Measurements from ENCODE around the gene LHFPL6. TPM values are rescaled to one million over a fixed set of nuclear protein-coding genes. Genes with fewer than 3 reads are reported as not detected.

LHFPL6 gene
- total RNA-seq, 1 experiment from 2014 or later = 16.9 TPM

DNA sequence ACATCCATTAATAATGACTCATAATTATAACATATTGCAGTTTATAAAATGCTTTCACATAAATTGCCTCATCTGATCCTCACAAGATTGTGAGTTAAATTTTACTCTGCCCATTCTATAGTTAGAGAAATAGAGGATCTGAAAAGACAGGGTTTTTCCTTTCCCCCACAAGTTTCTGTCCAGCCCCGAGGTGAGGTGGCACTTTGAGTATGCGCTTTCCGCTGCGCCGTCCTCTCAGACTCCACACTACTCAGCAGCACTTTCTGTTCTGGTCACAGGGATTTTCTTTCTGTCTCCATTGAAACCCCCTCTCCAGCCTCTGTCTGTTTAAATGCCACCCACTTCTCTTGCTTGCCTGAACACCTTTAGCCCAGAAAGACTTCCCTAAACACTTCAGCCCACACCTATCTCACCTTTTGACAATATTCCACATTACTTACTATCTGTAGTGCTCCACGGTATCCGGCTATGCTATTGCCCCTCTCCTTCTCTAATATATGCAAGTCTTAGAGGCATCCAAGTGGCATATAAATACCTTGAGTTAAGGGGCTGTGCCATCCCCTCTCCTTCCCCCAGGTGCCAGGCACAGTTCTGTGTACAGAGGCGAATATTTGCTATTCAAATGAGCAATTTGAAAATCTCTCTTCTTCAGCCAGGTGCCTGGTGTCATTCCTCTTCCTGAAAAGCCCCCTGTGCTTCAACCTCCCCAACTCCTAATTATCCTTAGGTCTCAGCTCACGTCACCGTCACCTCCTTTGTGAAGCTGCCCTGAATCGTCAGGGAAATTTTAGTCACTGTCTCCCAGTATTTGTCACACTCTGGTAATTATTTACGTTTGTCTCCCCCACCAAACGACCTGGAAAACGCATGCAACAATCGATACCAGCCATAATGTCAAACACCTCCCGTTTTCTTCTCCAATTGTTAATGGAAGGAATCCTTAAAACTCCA is 296.1 kb downstream of the LHFPL6 start:
- no peak for DNase-seq (ENCODE audit: low spot score)

DNA sequence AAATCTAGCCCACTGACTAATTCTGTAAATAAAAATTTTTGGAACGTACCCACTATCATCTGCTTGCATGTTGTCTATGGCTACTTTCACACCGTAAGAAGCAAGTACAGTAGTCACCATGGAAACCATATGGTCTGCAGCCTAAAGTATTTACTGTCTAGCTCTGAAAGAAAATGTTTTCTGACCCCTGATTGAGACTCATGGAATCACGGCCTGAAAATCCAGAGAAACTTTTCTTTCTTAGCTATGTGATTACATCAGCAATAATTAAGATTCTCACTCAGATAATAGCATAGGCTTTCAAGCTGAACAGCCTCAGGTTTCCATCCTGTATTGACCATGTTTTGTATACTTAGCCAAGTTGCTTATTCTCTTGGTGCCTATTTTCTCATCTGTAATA is 300.2 kb downstream of the LHFPL6 start:
- no peak for DNase-seq (ENCODE audit: low spot score)

DNA sequence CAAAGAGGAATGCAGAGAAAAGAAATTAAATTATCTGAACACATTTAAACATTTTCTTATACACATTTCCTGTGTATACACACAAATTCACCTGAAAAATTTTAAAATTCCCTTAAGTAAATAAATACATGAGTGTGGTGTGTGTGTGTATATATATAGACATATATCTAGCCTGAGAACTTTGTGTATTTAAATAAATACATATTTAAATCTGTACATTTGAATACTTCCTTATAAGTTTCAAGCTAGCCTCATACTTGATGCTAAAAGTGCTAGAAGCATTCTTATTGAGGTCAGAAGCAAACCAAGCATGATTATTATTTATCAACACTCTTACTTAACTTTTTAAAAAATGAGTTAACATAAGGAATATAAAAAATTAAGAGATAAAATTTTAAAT is 304.0 kb downstream of the LHFPL6 start:
- no peak for DNase-seq (ENCODE audit: low spot score)

DNA sequence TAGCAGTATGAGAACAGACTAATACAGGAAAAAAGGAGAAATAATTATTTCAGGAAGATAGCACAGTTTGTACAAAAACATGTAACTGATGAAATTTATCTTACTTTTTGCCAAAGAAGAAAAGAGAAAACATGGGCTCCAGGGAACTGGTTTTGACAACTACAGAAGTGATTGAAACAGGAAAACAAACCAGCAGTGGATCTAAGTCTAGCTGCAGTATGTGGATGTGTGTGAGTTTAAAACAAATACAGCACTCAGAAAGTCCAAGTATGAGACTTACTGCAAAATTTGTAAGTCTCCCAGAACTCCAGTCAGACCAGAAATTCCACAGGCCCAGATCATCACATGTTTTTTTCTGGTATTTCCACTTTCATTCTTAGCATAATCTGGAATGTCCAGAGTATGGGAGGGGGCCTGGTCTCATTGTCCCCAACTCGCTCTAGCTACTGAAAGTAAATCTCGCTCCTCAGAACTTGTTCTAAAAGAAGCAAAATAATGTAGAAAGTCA is 305.3 kb downstream of the LHFPL6 start:
- no peak for DNase-seq (ENCODE audit: low spot score)

DNA sequence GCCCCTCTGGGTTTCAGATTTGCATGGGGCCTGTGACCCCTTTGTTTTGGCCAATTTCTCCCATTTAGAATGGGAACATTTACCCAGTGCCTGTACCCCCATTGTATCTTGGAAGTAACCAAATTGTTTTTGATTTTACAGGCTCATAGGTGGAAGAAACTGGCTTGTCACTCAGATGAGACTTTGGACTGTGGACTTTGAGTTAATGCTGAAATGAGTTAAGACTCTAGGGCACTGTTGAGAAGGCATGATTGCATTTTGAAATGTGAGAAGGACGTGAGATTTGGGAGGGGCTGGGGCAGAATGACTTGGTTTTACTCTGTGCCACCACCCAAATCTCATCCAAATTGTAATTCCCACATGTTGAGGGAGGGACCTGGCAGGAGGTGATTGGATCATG is 306.0 kb downstream of the LHFPL6 start:
- no peak for DNase-seq (ENCODE audit: low spot score)

DNA sequence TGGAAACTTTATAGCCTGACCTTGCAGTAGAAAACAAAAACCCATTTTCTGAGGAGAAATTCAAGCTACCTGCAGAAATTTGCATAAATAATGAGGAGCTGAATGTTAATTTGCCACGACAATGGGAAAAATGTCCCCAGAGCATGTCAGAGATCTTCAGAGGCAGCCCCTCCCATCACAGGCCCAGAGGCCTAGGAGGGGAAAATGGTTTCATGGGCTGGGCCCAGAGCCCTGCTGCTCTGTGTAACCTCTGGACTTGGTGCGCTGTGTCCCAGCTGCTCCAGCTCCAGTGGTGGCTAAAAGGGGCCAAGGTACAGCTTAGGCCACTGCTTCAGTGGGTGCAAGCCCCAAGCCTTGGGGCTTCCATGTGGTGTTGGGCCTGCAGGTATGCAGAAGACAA is 306.8 kb downstream of the LHFPL6 start:
- DNase-seq (ENCODE audit: low spot score) = no peak

Other genes with a start within 250 kb of the LHFPL6 start
- gene COG6, start 52.5 kb upstream of the LHFPL6 start, total RNA-seq (2014; rRNA removed; shearing (Covaris generic)) = 14.1 and 54.6 TPM in 2 replicates